Right lobe of liver (tissue), 6 donors: ENCODE results near the gene RANBP17. TPM values are rescaled to one million over a fixed set of nuclear protein-coding genes. Genes with fewer than 3 reads are reported as not detected.

Experiments used
- ATAC-seq, 4 donors: fragments of 200-7000 bp; cut with Tn5 transposase; one replicate each; pipeline ENCODE4 v1.9.1; 2020; ENCODE audit warnings: mild to moderate bottlenecking in 4 of 4, moderate library complexity in 4 of 4
- DNase-seq, 3 donors: peaks; one replicate each; pipeline ENCODE4 v3.0.0-alpha.2; 2020
- H3K27ac ChIP-seq, 3 donors: fragments of 200-600 bp; one replicate each; pipeline ENCODE4 v1.8.0; 2022
- H3K27me3 ChIP-seq, 2 donors: fragments of 200-600 bp; one replicate each; pipeline ENCODE4 v1.8.0; 2022
- H3K36me3 ChIP-seq, 4 donors: fragments of 200-600 bp; sonication (generic) in 1 of 4; one replicate each; pipeline versions ENCODE4 v1.5.1 to v1.8.0; 2017 to 2022; ENCODE audit warnings: control low read depth in 1 of 4
- H3K4me1 ChIP-seq, 4 donors: fragments of 200-600 bp; sonication (generic) in 1 of 4; one replicate each; pipeline versions ENCODE4 v1.5.1 to v1.8.0; 2017 to 2022; ENCODE audit warnings: control low read depth in 1 of 4
- H3K4me3 ChIP-seq, 3 donors: fragments of 200-600 bp; one replicate each; pipeline ENCODE4 v1.8.0; 2022
- H3K9me3 ChIP-seq, 4 donors: fragments of 200-600 bp; sonication (generic) in 1 of 4; one replicate each; pipeline versions ENCODE4 v1.5.1 to v1.8.0; 2017 to 2022; ENCODE audit warnings: control low read depth in 1 of 4
- CTCF ChIP-seq, 4 donors: fragments of 200-600 bp in 3 of 4; fragments of 450-650 bp in 1 of 4; IDR thresholded peaks; one replicate each; pipeline versions ENCODE4 v1.5.1 to v1.8.0; 2016 to 2022; ENCODE audit warnings: antibody characterized with exemption in 4 of 4, mild to moderate bottlenecking in 2 of 4
- POLR2A ChIP-seq: fragments of 450-650 bp; IDR thresholded peaks from one replicate; pipeline ENCODE4 v1.6.1; 2017; ENCODE audit warnings: antibody characterized with exemption, mild to moderate bottlenecking
- WGBS: methylation state at CpG from one replicate; pipeline ENCODE4 v1.1.6; 2018; ENCODE audit warnings: low coverage, low lambda C conversion rate; ENCODE audit not compliant: insufficient coverage; ENCODE audit errors: missing lambda C conversion rate; 5-methylcytosine and 5-hydroxymethylcytosine counted together
- intact Hi-C, 2 donors: fragments of 100-400 bp; cut with DNase I; formaldehyde crosslinking; loops; one replicate each; pipeline versions ENCODE4 v1.11.2 to v1.14.1; 2022
- total RNA-seq, 6 experiments: library from RNA; depleted of rRNA in 2 of 6; stranded (reverse); fragments of >200 nt in 2 of 6; fragmentation: NEBNext Ultra II Directional in 3 of 6; extraction: Animal tissue kit (Norgen Biotek cat#: 25700) in 3 of 6; gene quantifications; one replicate each; pipeline versions ENCODE4 v1.1.0 to v1.2.4, GENCODE V29; 2016 to 2023
- donor health status: DM: no; HTN: yes; CAD: no.
- donor health status: DM: no; HTN: no; CAD: no.
- donor health status: DM: no; HTN: no; CAD: no.
- donor health status: DM: no; HTN: yes; CAD: no.
- donor health status: DM: no; HTN: yes; CAD: no.

Gene RANBP17
- total RNA-seq, 6 experiments from 2014 or later, result 1.5 to 5.7 (median 4.7) TPM

- WGBS, result 73% methylated on average over 1 of the region's 1 CpG
- Histone ChIP-seq H3K27ac (no peak overlapping the region), H3K9me3 (no peaks in the 10 kb centered on the region), H3K36me3 (no peaks in the 10 kb centered on the region), H3K4me3 (no peak overlapping the region), H3K27me3 (no peaks in the 10 kb centered on the region), H3K4me1 (no peaks in the 10 kb centered on the region)
- intact Hi-C loops, result no loop called here
- DNase-seq (no peak), ATAC-seq (no peak)
- TF ChIP-seq CTCF (IDR thresholded peaks at IDR 0.05) (no peak), POLR2A (no peak)
These were observed 397.1 kb downstream of the RANBP17 start for GRCh38 chr5:171258737-171259415.

DNA sequence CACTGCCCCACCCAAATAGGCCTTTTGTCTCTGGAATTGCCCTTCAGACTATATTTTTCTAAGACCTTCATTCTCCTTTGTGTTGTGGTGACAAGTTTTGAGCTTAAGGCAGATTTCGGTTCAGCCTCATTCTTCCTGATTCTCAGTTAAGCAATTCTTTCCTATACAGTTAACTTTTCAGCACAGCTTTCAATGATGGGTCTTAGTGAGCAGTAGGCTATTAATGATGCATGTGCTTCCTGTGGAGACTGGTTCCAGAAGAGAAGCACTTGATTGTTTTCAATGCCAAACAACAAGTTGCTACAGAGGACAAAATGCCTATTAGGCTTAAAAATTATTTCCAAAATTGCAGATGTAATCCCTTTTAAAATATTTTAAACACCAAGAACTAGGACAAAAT, 399.5 kb downstream of the RANBP17 start:
- DNase-seq (no peak), ATAC-seq (no peak)
- intact Hi-C loops, result no loop called here

DNA sequence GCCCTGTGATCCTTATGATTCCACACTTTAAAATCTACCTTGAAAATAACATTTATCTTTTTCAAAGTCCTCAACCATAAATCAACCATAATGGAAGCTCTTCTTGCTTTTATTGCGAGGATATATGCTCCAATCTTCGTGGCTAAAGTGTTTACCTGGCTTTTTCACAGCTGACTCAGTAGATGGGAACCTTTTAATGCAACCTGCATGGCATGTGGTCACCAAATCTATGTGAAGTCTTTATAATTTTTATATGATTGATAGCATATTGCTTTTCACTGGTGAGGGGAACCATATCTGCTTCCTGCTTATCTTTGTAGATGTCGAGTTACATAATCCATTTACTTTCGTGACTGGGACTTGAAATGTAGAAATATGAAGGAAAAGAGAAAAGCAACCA, 400.1 kb downstream of the RANBP17 start:
- Histone ChIP-seq H3K27me3 (no peaks in the 10 kb centered on the region), H3K27ac (no peak overlapping the region), H3K4me1 (no peaks in the 10 kb centered on the region), H3K4me3 (no peak overlapping the region), H3K36me3 (no peaks in the 10 kb centered on the region), H3K9me3 (no peaks in the 10 kb centered on the region)
- ATAC-seq, result no peak
- intact Hi-C loops, result no loop called here
- no peak for DNase-seq
- WGBS, result 88% methylated on average over 4 of the region's 4 CpGs
- TF ChIP-seq POLR2A (no peak), CTCF (IDR thresholded peaks at IDR 0.05) (no peak)

More for the DNA sequence above, 399.5 kb downstream of the RANBP17 start:
- Histone ChIP-seq H3K4me3 (no peak overlapping the region), H3K27ac (no peak overlapping the region), H3K27me3 (no peaks in the 10 kb centered on the region), H3K4me1 (no peaks in the 10 kb centered on the region), H3K9me3 (no peaks in the 10 kb centered on the region), H3K36me3 (no peaks in the 10 kb centered on the region)
- WGBS, result 80% methylated on average over 1 of the region's 1 CpG
- TF ChIP-seq POLR2A (no peak), CTCF (IDR thresholded peaks at IDR 0.05) (no peak)

DNA sequence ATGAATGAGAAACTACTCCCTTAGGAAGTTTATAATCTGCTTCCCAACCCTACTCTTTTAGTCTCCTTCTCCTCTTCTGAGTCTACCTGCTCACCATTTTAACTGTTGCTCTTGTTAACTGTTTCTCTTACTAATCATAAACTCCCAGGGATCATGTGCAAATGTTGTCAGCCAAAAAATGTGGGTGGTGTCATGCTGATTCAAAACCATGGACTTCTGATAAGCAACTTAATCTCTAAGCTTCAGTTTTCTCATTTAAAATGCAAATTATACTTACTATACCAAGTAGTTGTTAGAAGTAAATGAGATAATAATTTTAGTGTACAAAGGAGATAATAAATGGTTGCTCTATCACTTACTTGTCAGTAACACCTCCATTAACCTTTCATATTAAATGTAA, 401.4 kb downstream of the RANBP17 start:
- H3K4me1 ChIP-seq, result no peaks in the 10 kb centered on the region
- DNase-seq, result no peak
- H3K27ac ChIP-seq, result no peak overlapping the region
- ATAC-seq, result no peak
- H3K9me3 ChIP-seq, result no peaks in the 10 kb centered on the region
- TF ChIP-seq CTCF (IDR thresholded peaks at IDR 0.05), result no peak
- TF ChIP-seq POLR2A, result no peak
- H3K27me3 ChIP-seq, result no peaks in the 10 kb centered on the region
- no peak overlapping the region for H3K4me3 ChIP-seq
- intact Hi-C loops, result no loop called here
- no peaks in the 10 kb centered on the region for H3K36me3 ChIP-seq

- DNase-seq, result no peak
- H3K4me1 ChIP-seq, result no peaks in the 10 kb centered on the region
- no peaks in the 10 kb centered on the region for H3K27me3 ChIP-seq
- TF ChIP-seq POLR2A (no peak), CTCF (IDR thresholded peaks at IDR 0.05) (no peak)
- H3K27ac ChIP-seq, result no peak overlapping the region
- H3K9me3 ChIP-seq, result no peaks in the 10 kb centered on the region
- H3K4me3 ChIP-seq, result no peak overlapping the region
- no peaks in the 10 kb centered on the region for H3K36me3 ChIP-seq
- WGBS, result 58% methylated on average over 2 of the region's 2 CpGs
- intact Hi-C loops, result no loop called here
- no peak for ATAC-seq
These were observed 403.0 kb downstream of the RANBP17 start for GRCh38 chr5:171264843-171265242.
